ENCODE results near the gene DCLK3.

Gene DCLK3

GRCh38 chr3:36707623-36708409, 56.5 kb downstream of the DCLK3 start:
- DNase-seq (ENCODE audit: low spot score), result no peak

DNA sequence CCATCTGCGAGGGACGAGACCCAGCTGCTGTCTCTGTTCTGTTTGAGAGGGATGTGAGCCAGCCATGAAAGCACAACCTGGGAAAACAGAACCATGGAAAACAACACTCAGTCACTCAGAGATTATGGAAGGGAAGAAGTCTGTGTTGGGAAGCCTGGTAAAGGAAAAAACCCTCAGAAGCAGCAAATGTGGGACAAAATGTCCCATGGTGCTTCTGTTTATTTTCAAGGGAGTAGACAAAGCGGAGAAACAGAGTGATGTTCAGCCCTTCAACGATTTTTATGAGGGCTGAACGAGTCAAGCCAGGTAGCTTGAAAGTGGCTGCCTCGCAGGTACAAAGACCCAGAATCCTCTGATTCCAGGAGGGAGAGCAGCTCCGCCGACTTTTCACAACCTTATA, 59.3 kb downstream of the DCLK3 start:
- no peak for DNase-seq (ENCODE audit: low spot score)

DNA sequence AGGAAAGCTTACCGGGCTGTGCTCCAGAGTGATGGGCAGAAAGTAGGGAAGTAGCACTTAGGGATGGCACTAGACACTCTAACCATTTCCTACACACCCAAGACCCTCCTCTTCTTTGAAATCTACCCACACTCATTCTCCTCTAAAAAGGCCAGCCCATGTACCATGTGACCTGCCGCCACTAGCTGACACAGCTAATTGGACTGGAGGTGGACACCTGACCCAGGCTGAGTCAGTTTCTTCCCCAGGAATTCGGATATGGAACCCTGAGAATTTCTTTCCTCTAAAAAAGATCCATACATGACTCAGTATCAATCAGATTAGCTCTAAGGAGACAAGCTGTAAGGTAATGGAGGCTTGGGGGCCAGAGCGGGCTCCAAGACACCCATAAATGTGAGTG, 60.1 kb downstream of the DCLK3 start:
- no peak for DNase-seq (ENCODE audit: low spot score)

- no peak for DNase-seq (ENCODE audit: low spot score)
Observed at GRCh38 chr3:36701249-36701572, 63.1 kb downstream of the DCLK3 start.

DNA sequence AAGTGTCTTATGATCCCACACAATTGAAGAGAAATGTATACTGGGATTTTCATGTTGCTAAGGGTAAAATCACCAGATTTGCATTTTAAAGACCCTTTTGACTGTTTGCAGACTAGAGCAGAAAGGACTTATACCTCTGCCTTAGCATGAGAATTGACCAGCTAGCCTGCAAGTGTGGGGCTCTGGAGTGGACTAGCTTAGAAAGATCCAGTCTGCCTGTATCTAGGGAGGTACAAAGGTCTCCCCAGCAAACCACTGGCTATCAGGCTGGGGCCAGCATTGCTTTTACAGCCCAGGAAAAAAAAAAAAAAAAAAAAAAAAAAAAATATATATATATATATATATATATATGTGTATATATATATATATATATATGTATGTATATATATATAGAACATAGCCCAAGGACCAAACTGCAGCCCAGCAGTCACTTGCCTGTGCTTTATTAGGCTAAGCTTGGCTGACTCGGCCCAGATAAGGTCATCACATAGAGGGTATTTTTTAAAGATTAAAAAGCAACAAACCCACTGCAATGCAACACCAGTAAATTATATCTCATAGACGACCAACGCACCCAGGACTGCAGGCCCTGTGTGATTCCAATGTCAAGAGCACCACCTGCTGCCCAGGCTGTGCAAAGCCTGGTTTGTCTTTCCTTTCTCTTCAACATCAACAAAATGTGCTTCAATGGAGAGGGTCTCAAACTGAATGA, 63.7 kb downstream of the DCLK3 start:
- peak; percentile 45 for DNase-seq (ENCODE audit: low spot score)

GRCh38 chr3:36698314-36698713, 66.0 kb downstream of the DCLK3 start:
- no peak for DNase-seq (ENCODE audit: low spot score)

- no peak for DNase-seq (ENCODE audit: low spot score)
Observed at GRCh38 chr3:36697229-36698001, 66.9 kb downstream of the DCLK3 start.

DNA sequence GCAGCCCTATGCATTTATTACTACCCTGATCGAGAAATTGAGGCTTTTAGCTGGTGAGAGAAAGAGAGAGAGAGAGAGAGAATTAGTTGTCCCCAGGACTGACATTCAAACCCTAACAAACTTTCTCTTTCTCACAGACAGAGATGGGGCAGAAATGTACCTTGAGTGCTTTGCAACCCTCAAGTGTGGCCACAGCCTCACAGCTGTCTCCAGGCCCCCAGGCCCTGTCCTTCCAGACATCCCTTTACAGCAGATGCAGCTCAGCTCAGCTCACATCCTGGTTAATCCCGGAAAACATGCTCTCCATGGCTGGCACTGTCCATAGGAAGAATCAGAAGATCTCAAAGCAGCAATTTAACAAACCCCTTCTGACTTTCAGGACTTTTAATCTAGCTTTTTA, 67.6 kb downstream of the DCLK3 start:
- no peak for DNase-seq (ENCODE audit: low spot score)

- DNase-seq (ENCODE audit: low spot score), result no peak
Observed at GRCh38 chr3:36695769-36696137, 68.6 kb downstream of the DCLK3 start.

DNA sequence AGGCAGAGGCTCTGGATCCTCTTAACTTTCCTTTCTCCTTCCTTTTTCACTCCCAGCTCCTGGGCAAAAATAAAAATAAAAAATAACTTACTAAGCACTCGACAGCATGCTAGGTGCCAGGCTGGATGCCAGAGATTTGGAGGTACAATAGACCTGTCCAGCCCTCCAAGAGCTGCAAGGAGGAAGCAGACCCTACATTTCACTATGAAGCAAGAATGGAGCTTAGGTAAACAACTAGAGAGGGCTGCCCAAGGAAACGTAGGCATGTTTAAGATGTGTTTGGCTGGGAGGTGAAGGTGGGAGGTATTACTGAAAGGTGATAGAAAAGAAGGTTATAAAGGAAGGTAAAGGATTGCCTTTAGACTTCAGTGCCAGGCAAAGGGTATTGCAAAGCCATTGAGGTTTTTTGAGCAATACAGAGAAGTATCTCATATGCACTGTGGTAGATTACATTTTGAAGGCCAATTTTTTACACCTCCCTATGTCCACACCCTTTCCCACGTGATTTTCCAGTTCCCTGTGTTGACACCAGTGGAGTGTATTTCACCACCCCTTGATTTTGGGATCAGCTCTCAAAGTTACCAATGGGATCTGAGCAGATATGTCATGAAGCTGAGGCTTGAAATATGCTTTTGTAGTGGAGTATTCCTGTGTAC, 69.1 kb downstream of the DCLK3 start:
- DNase-seq (ENCODE audit: low spot score), result no peak

GRCh38 chr3:36693670-36694069, 70.7 kb downstream of the DCLK3 start:
- no peak for DNase-seq (ENCODE audit: low spot score)

DNA sequence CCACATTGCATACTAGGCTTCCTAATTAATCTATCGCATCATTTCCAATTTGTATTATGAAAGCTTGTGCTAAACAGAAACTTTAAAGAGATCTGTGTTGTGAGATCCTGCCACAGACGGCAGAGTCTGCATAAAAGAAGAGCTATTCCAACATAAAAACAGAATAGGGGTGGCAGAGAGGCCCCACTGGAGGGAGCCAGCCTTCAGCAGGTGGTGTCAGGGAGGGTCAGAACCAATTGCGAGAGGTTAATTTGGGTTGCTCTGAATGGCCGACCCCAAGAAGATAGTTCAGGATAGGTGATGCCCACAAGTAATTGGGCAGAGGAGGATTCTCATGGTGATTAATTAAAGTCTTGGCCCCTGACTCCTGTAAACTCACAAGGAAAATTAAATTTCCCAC, 74.8 kb downstream of the DCLK3 start:
- DNase-seq (ENCODE audit: low spot score), result no peak

DNA sequence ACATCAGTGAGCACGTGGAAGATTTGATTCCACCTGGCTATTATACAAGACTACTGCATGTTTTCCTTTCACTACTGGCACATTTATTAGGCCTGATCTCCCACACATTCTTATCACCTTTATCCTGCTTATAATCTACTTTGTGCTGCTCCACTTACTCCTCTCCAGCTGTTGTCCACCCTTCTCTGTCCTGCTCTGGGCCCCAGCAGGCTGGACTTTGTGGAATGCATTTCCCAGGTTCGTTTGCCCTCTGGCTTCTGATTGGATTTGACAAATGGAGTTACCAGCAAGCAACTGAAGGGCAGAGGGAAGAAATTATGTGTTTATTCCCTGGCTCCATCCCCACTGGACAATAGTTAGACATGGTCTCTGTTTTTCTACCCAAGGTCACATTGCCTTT, 75.5 kb downstream of the DCLK3 start:
- no peak for DNase-seq (ENCODE audit: low spot score)

DNA sequence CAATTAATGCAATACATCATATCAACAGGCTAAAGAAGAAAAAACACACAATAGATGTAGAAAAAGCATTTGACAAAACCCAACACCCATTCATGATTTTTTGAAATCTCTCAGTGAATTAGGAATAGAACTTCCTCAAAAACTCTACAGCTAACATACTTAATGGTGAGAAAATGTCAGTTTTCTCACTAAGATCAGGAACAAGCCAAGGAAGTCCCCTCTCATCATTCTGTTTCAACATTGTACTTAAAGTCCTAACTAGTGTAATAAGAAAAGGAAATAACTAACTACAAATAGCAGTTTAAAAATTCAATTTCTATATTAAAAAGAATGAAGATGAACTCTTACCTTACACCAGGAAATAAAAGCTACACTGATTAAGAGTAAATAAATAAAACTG, 77.8 kb downstream of the DCLK3 start:
- DNase-seq (ENCODE audit: low spot score), result no peak

GRCh38 chr3:36681867-36682266, 82.5 kb downstream of the DCLK3 start:
- DNase-seq (ENCODE audit: low spot score), result no peak

- DNase-seq (ENCODE audit: low spot score), result no peak
Observed at GRCh38 chr3:36680952-36681351, 83.4 kb downstream of the DCLK3 start.

DNA sequence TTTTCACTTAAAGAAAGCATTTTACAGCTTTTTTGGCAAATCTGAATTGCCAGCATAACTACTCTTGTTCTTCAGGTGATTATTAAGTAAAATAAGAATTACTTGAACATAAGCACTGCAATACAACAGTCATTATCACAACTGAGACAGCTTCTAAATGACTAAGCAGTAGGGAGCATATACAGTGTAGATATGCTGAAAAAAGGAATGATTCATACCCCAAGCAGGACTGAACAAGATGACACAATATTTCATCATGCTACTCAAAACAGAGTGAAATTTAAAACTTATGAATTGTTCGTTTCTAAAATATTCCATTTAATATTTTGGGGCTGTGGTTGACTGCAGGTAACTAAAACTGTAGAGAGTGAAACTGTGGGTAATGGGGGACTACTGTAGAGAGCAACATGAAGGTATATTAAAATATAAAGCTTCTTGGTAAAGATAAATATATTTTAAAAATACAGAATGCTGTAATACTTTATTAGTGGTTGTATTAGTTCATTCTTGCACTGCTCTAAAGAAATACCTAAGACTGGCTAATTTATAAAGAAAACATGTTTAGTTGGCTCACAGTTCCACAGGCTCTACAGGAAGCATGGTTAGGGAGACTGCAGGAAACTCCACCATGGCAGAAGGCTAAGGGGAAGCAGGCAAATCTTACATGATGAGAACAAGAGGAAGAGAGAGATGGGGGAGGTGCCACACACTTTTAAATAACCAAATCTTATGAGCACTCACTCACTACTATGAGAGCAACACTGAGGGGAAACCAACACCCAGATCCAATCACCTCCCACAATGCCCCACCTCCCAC, 84.8 kb downstream of the DCLK3 start:
- DNase-seq (ENCODE audit: low spot score), result peak; percentile 62

DNA sequence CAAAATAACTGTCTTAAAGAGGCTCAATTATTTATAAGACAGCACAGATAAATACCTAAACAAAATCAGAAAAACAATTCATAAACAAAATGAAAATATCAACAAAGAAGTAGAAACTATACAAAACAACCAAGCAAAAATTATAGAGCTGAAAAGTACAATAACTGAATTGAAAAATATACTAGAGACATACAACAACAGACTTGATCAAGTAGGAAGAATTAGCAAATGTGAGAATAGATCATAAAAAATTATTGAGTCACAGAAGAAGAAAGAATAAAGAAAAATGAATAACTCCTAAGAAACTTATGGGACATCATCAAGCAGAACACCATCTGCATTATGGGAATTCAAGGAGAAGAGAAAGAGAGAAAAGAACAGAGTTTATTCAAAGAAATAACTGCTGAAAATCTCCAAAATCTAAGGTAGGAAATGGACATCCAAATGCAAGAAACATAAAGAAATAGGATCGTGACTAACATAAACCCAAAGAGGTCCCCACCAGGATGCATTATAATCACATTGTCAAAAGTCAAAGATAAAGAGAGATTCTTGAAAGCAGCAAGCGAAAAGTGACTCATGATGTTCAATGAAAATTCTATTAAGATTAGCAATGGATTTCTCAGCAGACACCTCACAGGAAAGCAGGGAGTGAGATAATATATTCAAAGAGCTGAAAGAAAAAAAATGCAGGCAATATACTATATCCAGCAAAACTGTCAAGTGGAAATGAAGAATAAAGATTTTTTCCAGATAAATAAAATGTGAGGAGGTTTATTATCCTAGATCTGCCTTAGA, 85.9 kb downstream of the DCLK3 start:
- DNase-seq (ENCODE audit: low spot score), result no peak

GRCh38 chr3:36677331-36678007, 86.9 kb downstream of the DCLK3 start:
- peak; percentile 27 for DNase-seq (ENCODE audit: low spot score)

DNA sequence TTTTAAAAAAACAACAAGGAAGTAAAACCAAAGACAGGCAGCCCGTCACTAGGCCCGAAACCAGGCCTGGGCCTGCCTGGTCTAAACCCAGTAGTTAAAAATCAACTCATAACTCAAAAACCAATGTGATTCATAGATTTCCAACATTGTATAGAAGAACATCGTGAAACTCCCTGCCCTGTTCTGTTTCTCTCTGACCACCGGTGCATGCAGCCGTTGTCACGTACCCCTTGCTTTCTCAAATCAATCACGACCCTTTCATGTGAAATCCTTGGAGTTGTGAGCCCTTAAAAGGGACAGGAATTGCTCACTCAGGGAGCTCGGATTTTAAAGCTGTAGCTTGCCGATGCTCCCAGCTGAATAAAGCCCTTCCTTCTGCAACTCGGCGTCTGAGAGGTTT, 89.5 kb downstream of the DCLK3 start:
- DNase-seq (ENCODE audit: low spot score), result no peak

All from activated CD4-positive, alpha-beta T cell treated with anti-CD3 and anti-CD28 coated beads, Interleukin-2, Interleukin-4, amounts not matched to agents 100 ng/mL and 50 ng/mL, durations not matched to agents 16 hours and 8 hours (primary cell).